Gastrocnemius medialis (tissue), 4 donors: Measurements from ENCODE around the gene FGFBP2. TPM values are rescaled to one million over a fixed set of nuclear protein-coding genes. Genes with fewer than 3 reads are reported as not detected.

ENCODE experiments used
- ATAC-seq, 2 donors: fragments of 150-250 bp; one replicate each; pipeline ENCODE4 v1.9.1; 2016
- DNase-seq, 2 donors: peaks; one replicate each; pipeline ENCODE4 v3.0.0-alpha.2; 2019
- H3K27ac ChIP-seq, 4 donors: fragments of 200-600 bp; sonication (generic); 1 replicate in 1 of 4; 2 replicates in 3 of 4; pipeline ENCODE4 v1.5.1; 2016 to 2018; ENCODE audit warnings: mild to moderate bottlenecking in 2 of 4, moderate library complexity in 1 of 4
- H3K27me3 ChIP-seq, 3 donors: fragments of 200-600 bp; sonication (generic) in 2 of 3; 1 replicate in 1 of 3; 2 replicates in 2 of 3; pipeline versions ENCODE4 v1.5.1 to v1.6.0; 2016 to 2019; ENCODE audit warnings: mild to moderate bottlenecking in 1 of 3, moderate library complexity in 1 of 3
- H3K36me3 ChIP-seq, 2 donors: fragments of 200-600 bp; sonication (generic) in 1 of 2; one replicate each; pipeline ENCODE4 v1.5.1; 2017 to 2018
- H3K4me1 ChIP-seq, 2 donors: fragments of 200-600 bp; sonication (generic) in 1 of 2; one replicate each; pipeline ENCODE4 v1.5.1; 2016 to 2017; ENCODE audit warnings: mild to moderate bottlenecking in 2 of 2
- H3K4me3 ChIP-seq, 4 donors: fragments of 200-600 bp; sonication (generic) in 3 of 4; 1 replicate in 1 of 4; 2 replicates in 3 of 4; pipeline ENCODE4 v1.5.1; 2016 to 2019; ENCODE audit warnings: mild to moderate bottlenecking in 2 of 4
- H3K9me3 ChIP-seq, 3 donors: fragments of 200-600 bp; sonication (generic) in 2 of 3; 1 replicate in 1 of 3; 2 replicates in 2 of 3; pipeline ENCODE4 v1.5.1; 2016 to 2019
- CTCF ChIP-seq, 5 experiments: fragments of 450-650 bp in 3 of 5; fragments of 200-600 bp in 2 of 5; sonication (generic) in 2 of 5; IDR thresholded peaks in 4 of 5; conservative IDR thresholded peaks in 1 of 5; 1 replicate in 4 of 5; 2 replicates in 1 of 5; pipeline ENCODE4 v1.5.1; 2016 to 2019; ENCODE audit warnings: antibody characterized with exemption in 5 of 5, mild to moderate bottlenecking in 3 of 5, moderate library complexity in 3 of 5
- POLR2A ChIP-seq, 2 donors: fragments of 450-650 bp; IDR thresholded peaks; one replicate each; pipeline ENCODE4 v1.6.1; 2017; ENCODE audit warnings: antibody characterized with exemption in 2 of 2, mild to moderate bottlenecking in 2 of 2, moderate library complexity in 2 of 2
- in situ Hi-C, 4 donors: fragments of 200-750 bp; cut with MboI; loops; one replicate each; pipeline versions ENCODE4 v1.15.0 to v1.8.0; 2017; ENCODE audit warnings: low sequenced_read_pairs in 4 of 4
- intact Hi-C: fragments of 100-400 bp; cut with DNase I; formaldehyde crosslinking; loops from one replicate; pipeline ENCODE4 v1.15.1; 2023; ENCODE audit warnings: low total_unique reads
- total RNA-seq, 4 donors: library from RNA; depleted of rRNA; stranded (reverse); fragments of >200 nt; gene quantifications; one replicate each; pipeline versions ENCODE4 v1.1.0 to v1.2.3, GENCODE V29; 2016

Gene FGFBP2
- total RNA-seq, 4 donors from 2014 or later = 0.31 to 2.9 (median 1.1) TPM; not detected in 1

- intact Hi-C loops (no loop called here), in situ Hi-C loops (no loop called here)
- DNase-seq (no peak), ATAC-seq (no peak)
- Histone ChIP-seq H3K36me3 (no peaks in the 10 kb centered on the region), H3K9me3 (no peaks in the 10 kb centered on the region), H3K4me1 (no peaks in the 10 kb centered on the region), H3K27me3 (no peaks in the 10 kb centered on the region), H3K4me3 (no peak overlapping the region), H3K27ac (no peak overlapping the region)
- TF ChIP-seq CTCF (IDR thresholded peaks at IDR 0.05 in 4 of 5, conservative IDR thresholded peaks at IDR 0.05 in 1 of 5) = no peak
- no peak for TF ChIP-seq POLR2A (IDR thresholded peaks at IDR 0.05)
Observed at GRCh38 chr4:15914291-15914690, 48.7 kb downstream of the FGFBP2 start.

GRCh38 chr4:15913631-15913970 is 49.4 kb downstream of the FGFBP2 start:
- ATAC-seq (no peak), DNase-seq (no peak)
- no peaks in the 10 kb centered on the region for H3K27me3 ChIP-seq
- no peak overlapping the region for H3K4me3 ChIP-seq
- H3K9me3 ChIP-seq = no peaks in the 10 kb centered on the region
- in situ Hi-C loops (no loop called here), intact Hi-C loops (no loop called here)
- H3K4me1 ChIP-seq = no peaks in the 10 kb centered on the region
- H3K36me3 ChIP-seq = no peaks in the 10 kb centered on the region
- H3K27ac ChIP-seq = no peak overlapping the region
- TF ChIP-seq CTCF (IDR thresholded peaks at IDR 0.05 in 4 of 5, conservative IDR thresholded peaks at IDR 0.05 in 1 of 5) (no peak), POLR2A (IDR thresholded peaks at IDR 0.05) (no peak)

- Histone ChIP-seq H3K4me3 (no peak overlapping the region), H3K27me3 (no peaks in the 10 kb centered on the region), H3K27ac (no peak overlapping the region), H3K36me3 (no peaks in the 10 kb centered on the region), H3K9me3 (no peaks in the 10 kb centered on the region), H3K4me1 (no peaks in the 10 kb centered on the region)
- TF ChIP-seq POLR2A (IDR thresholded peaks at IDR 0.05) (no peak), CTCF (IDR thresholded peaks at IDR 0.05 in 4 of 5, conservative IDR thresholded peaks at IDR 0.05 in 1 of 5) (no peak)
- in situ Hi-C loops = no loop called here
- intact Hi-C loops = no loop called here
- DNase-seq (no peak), ATAC-seq (no peak)
Observed at GRCh38 chr4:15912961-15913630, 49.9 kb downstream of the FGFBP2 start.

- no peaks in the 10 kb centered on the region for H3K36me3 ChIP-seq
- H3K27me3 ChIP-seq = no peaks in the 10 kb centered on the region
- no peak for TF ChIP-seq POLR2A (IDR thresholded peaks at IDR 0.05)
- no peak for TF ChIP-seq CTCF (IDR thresholded peaks at IDR 0.05 in 4 of 5, conservative IDR thresholded peaks at IDR 0.05 in 1 of 5)
- no peak for DNase-seq
- no peak overlapping the region for H3K4me3 ChIP-seq
- in situ Hi-C loops = no loop called here
- no peaks in the 10 kb centered on the region for H3K4me1 ChIP-seq
- H3K9me3 ChIP-seq = no peaks in the 10 kb centered on the region
- intact Hi-C loops = no loop called here
- H3K27ac ChIP-seq = no peak overlapping the region
- no peak for ATAC-seq
Observed at GRCh38 chr4:15912236-15912635, 50.7 kb downstream of the FGFBP2 start.

Other genes starting within 250 kb of the FGFBP2 start
- 1 to 10 TPM in 3 of 4 donors, under 1 TPM in 1; 0.73 to 9.0 (median 2.4) TPM for gene CD38, start 184.8 kb downstream of the FGFBP2 start, total RNA-seq
- gene FGFBP1, start 24.4 kb downstream of the FGFBP2 start, total RNA-seq = not detected
- gene PROM1, start 120.8 kb upstream of the FGFBP2 start, total RNA-seq = 1 to 10 TPM in 1 of 4 donors, under 1 TPM in 2, not detected in 1; 0.11 to 2.9 (median 0.58) TPM